HL-60 (cell line): ENCODE measurements around the gene MOB3B.

Experiments
- CTCF ChIP-seq: IDR thresholded peaks from one replicate; pipeline ENCODE4 v1.5.1; 2011; ENCODE audit warnings: low read length, control low read depth, inconsistent platforms; ENCODE audit not compliant: insufficient read depth
- GABPA ChIP-seq: IDR thresholded peaks from 2 replicates; pipeline ENCODE4 v1.6.1; 2012; ENCODE audit warnings: low read depth
- POLR2AphosphoS5 ChIP-seq: IDR thresholded peaks from 2 replicates; pipeline ENCODE4 v1.6.1; 2012; ENCODE audit warnings: low read depth
- SPI1 ChIP-seq: IDR thresholded peaks from 2 replicates; pipeline ENCODE4 v1.6.1; 2012; ENCODE audit warnings: low read depth, mild to moderate bottlenecking, borderline replicate concordance

DNA sequence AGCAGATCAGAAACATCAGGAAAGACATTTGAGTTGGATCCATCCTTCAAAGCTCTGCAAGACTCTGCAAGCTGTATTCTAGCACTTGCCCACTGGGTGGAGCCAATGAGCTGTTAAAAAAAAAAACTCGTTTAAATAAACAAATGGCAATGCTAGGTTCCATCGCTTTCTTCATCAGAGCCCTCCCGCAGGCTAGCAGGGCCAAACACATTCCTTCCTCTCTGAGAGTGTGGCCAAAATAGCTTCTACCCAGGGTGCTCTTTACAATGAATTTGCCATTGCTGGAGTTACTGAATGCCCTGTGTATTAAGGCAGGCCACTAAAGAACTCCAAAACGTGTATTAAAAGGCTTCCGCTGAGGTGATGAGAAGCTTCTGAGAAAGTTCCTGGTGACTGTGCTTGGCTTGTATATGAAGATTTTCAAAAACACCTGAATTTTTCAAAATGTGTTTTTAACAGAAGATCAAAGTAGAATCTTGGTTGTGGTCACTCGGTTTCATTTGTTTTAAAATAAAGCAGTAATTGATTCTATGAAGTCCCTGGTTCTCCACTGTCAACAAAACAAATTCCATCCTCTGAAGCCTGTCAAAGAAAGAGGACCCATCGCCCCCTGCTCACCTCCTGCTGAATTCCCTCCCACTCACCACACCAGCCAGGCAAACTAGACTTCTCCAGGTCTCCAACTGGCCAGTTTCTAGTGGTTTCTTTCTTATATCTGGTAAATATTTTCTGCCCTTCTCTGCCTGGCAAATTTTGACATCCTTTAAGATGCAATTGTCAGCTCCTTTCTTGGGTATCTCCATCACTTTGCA lies 196.2 kb downstream of the MOB3B start:
- TF ChIP-seq CTCF (peak; percentile 31), GABPA (no peak), SPI1 (no peak), POLR2AphosphoS5 (no peak)
